Testis (tissue), 3 donors: ENCODE data around the gene GPER1. TPM values are rescaled to one million over a fixed set of nuclear protein-coding genes. Genes with fewer than 3 reads are reported as not detected.

Experiments
- DNase-seq: peaks from one replicate; pipeline ENCODE4 v3.0.0-alpha.2; 2019
- H3K27ac ChIP-seq, 2 donors: fragments of 200-600 bp; sonication (generic); one replicate each; pipeline ENCODE4 v1.5.1; 2019
- H3K27me3 ChIP-seq: fragments of 200-600 bp; sonication (generic); one replicate; pipeline ENCODE4 v1.5.1; 2019
- H3K36me3 ChIP-seq: fragments of 200-600 bp; sonication (generic); one replicate; pipeline ENCODE4 v1.5.1; 2017; ENCODE audit warnings: low read depth; ENCODE audit errors: missing control alignments
- H3K4me1 ChIP-seq: fragments of 200-600 bp; sonication (generic); one replicate; pipeline ENCODE4 v1.5.1; 2019
- H3K4me3 ChIP-seq, 2 donors: fragments of 200-600 bp; sonication (generic); one replicate each; pipeline ENCODE4 v1.5.1; 2017 to 2019
- H3K9me3 ChIP-seq: fragments of 200-600 bp; sonication (generic); one replicate; pipeline ENCODE4 v1.5.1; 2017
- CTCF ChIP-seq, 3 experiments: fragments of 450-650 bp in 2 of 3; fragments of 200-600 bp in 1 of 3; sonication (generic) in 1 of 3; IDR thresholded peaks; one replicate each; pipeline ENCODE4 v1.5.1; 2016 to 2019; ENCODE audit warnings: antibody characterized with exemption in 3 of 3, mild to moderate bottlenecking in 2 of 3, moderate library complexity in 1 of 3
- POLR2A ChIP-seq: fragments of 450-650 bp; IDR thresholded peaks from one replicate; pipeline ENCODE4 v1.6.1; 2017; ENCODE audit warnings: antibody characterized with exemption, mild to moderate bottlenecking, moderate library complexity
- WGBS, 2 donors: methylation state at CpG; one replicate each; pipeline ENCODE4 v1.1.5; 2018; 5-methylcytosine and 5-hydroxymethylcytosine counted together
- intact Hi-C: fragments of 100-400 bp; cut with DNase I; formaldehyde crosslinking; loops from one replicate; pipeline ENCODE4 v1.15.1; 2023; ENCODE audit warnings: low total_unique reads
- polyA plus RNA-seq: library from polyadenylated mRNA; stranded (reverse); fragments of 350-450 nt; fragmentation: Illumina TruSeq; extraction: RNeasy Lipid Tissue Mini Kit (QIAGEN cat#74804); gene quantifications from one replicate; pipeline ENCODE4 v1.2.3, GENCODE V29; 2014; ENCODE audit warnings: low read depth, low replicate concordance; ENCODE audit not compliant: insufficient read depth
- total RNA-seq, 2 donors: library from RNA; depleted of rRNA; stranded (reverse); fragments of >200 nt; gene quantifications; one replicate each; pipeline ENCODE4 v1.2.3, GENCODE V29; 2016

Gene GPER1
- total and polyA plus RNA-seq, 3 donors from 2014 or later, result 3.2 to 3.5 (median 3.4) TPM

GRCh38 chr7:1106793-1107421 lies 19.0 kb downstream of the GPER1 start:
- DNase-seq, result no peak
- Histone ChIP-seq H3K4me3 (no peak overlapping the region), H3K36me3 (no peaks in the 10 kb centered on the region), H3K27me3 (no peaks in the 10 kb centered on the region), H3K9me3 (no peaks in the 10 kb centered on the region), H3K4me1 (no peaks in the 10 kb centered on the region), H3K27ac (no peak overlapping the region)
- intact Hi-C loops, result no loop called here
- WGBS, 2 donors, result 74 to 86% methylated on average over 14 to 20 of the region's 20 CpGs
- no peak for TF ChIP-seq CTCF (IDR thresholded peaks at IDR 0.05)

GRCh38 chr7:1108264-1108920 lies 20.5 kb downstream of the GPER1 start:
- no peak for DNase-seq
- intact Hi-C loops, result no loop called here
- H3K9me3 ChIP-seq, result no peaks in the 10 kb centered on the region
- H3K27me3 ChIP-seq, result no peaks in the 10 kb centered on the region
- WGBS, 2 donors, result 93 to 96% methylated on average over 24 to 29 of the region's 30 CpGs
- no peaks in the 10 kb centered on the region for H3K36me3 ChIP-seq
- H3K4me3 ChIP-seq, result no peak overlapping the region
- H3K4me1 ChIP-seq, result no peaks in the 10 kb centered on the region
- no peak overlapping the region for H3K27ac ChIP-seq
- TF ChIP-seq CTCF (IDR thresholded peaks at IDR 0.05) (no peak), POLR2A (no peak)

GRCh38 chr7:1109581-1110310 lies 21.8 kb downstream of the GPER1 start:
- intact Hi-C loops, result no loop called here
- TF ChIP-seq CTCF (IDR thresholded peaks at IDR 0.05), result no peak
- TF ChIP-seq POLR2A, result no peak
- peak overlapping the region in 1 of 2 donors; percentile 35 for H3K4me3 ChIP-seq
- no peak overlapping the region for H3K27ac ChIP-seq
- no peaks in the 10 kb centered on the region for H3K4me1 ChIP-seq
- H3K36me3 ChIP-seq, result no peaks in the 10 kb centered on the region
- DNase-seq, result no peak
- 75 to 79% methylated on average over 44 to 55 of the region's 55 CpGs for WGBS, 2 donors
- no peaks in the 10 kb centered on the region for H3K9me3 ChIP-seq
- no peaks in the 10 kb centered on the region for H3K27me3 ChIP-seq

GRCh38 chr7:1110358-1110757 lies 22.4 kb downstream of the GPER1 start:
- H3K4me1 ChIP-seq, result no peaks in the 10 kb centered on the region
- H3K4me3 ChIP-seq, result peak overlapping the region in 1 of 2 donors; percentile 35
- H3K36me3 ChIP-seq, result no peaks in the 10 kb centered on the region
- intact Hi-C loops, result no loop called here
- DNase-seq, result no peak
- H3K27ac ChIP-seq, result no peak overlapping the region
- TF ChIP-seq POLR2A, result no peak
- no peak for TF ChIP-seq CTCF (IDR thresholded peaks at IDR 0.05)
- H3K27me3 ChIP-seq, result no peaks in the 10 kb centered on the region
- 31 to 77% methylated on average over 10 to 28 of the region's 28 CpGs for WGBS, 2 donors
- no peaks in the 10 kb centered on the region for H3K9me3 ChIP-seq
